Stimulated activated CD4-positive, alpha-beta T cell treated with anti-CD3 and anti-CD28 coated beads, Interleukin-1b, Interleukin-23, amount 100 ng/mL, for 48 hours (primary cell): ENCODE data around the gene LECT2.

ENCODE experiments used
- DNase-seq: peaks from one replicate; pipeline ENCODE4 v3.0.0-alpha.2; 2020

LECT2 gene

GRCh38 chr5:135930029-135930948 lies 24.5 kb downstream of the LECT2 start:
- no peak for DNase-seq

DNA sequence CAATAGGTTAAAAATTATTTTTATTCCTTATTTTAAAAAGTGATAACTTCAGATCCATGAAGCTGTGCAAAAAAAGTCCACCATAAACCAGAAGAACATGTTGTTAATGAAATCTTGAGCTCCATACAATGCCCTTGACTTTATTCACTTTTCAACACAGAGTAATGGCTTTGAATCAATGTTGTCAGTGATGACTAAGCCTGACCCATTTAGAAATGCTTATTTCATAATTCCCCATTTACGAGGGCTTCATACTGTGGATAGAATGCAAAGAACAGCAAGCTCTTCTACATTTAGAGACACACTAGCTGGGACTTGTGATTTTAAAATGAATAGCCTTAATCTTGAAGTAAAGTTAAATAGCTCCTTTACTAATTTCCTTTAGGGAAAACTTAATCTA lies 33.4 kb downstream of the LECT2 start:
- DNase-seq, result no peak

- no peak for DNase-seq
These were observed 34.6 kb downstream of the LECT2 start for GRCh38 chr5:135920199-135920598.

DNA sequence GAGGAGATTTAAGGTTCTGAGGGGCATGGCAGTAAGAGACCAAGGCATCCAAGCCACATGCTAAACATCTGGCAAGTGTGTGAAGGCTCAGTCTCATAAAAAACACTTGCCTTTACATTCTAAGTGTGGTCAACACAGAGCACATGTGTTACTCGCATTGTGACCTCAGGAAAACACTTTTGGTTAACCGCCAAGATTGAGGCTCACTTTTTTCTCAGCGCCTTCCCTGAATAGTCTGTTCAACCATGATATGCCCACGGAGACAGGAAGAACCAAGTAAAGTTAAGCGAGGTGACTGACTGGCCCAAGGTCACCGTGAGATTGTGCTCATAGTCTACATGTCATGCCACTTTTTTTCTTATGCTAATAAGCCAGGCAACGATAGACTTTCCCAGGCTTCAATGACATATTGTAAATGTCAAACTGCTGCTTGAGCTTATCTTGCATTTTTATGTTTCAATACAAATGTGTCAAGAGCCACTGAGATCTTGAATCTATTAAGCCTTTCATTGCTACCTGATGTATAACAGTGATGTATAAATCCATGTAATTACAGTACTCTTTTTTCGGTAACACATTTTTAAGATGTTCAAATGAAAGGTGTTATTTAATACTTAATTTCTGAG lies 38.0 kb downstream of the LECT2 start:
- no peak for DNase-seq

GRCh38 chr5:135915466-135916001 lies 39.2 kb downstream of the LECT2 start:
- no peak for DNase-seq

GRCh38 chr5:135913713-135914626 lies 40.8 kb downstream of the LECT2 start:
- DNase-seq, result no peak

- no peak for DNase-seq
These were observed 49.6 kb downstream of the LECT2 start for GRCh38 chr5:135905144-135905543.

DNA sequence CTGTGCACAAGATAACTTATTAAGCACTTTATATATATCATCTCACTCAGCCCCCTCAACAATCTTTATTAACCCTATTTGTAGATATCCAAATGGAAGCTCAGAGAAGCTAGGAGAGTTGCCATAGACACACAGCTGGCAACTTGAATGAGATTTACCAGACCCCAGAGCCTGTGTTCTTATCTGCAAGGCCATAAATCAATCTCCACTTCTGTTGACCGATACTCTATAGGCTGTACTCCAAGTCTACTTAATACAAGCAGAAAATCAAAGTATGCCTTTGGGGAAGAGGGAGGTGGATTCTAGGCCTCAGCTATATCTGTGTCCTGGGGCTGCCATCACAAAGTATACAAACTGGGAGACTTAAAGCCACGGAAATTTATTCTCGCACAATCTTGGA lies 53.1 kb downstream of the LECT2 start:
- no peak for DNase-seq

DNA sequence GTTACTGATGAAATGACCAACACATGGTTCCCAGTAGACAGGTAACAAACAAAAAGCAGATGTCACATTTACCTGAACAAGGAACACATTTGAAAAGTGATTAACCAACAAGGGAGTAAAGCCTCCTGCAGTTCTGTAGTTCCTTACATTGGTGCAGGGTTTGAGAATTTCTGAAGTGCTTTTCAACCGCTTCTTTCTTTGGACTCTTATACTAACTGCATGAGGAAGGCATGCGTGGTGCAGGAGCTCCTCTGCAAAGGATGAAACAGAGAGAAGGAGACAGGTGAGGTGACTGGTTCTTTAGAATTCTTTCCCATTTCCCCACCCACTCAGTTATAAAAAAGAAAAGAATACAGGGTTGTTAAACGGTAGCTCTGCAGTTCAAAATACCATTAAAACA lies 54.5 kb downstream of the LECT2 start:
- DNase-seq, result no peak

DNA sequence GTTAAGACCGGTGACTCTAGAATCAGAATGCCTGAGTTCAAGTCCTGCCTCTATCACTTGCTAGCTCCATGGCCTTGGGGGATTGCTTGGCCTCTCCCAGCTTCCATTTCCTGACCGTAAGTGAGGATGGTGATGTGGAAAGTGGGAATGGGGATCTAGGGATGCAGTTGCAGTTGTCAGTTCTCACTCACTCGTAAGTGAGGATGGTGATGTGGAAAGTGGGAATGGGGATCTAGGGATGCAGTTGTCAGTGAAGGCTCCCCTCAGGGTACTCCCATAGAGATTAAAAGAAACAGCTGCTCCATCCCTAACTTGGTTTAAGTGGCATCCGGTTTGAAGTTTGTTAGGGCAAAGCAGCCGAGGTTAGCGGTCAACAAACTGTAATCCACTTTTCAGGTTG lies 56.1 kb downstream of the LECT2 start:
- no peak for DNase-seq
